AG04449 (cell line): ENCODE data around the gene LPP.

ENCODE experiments used
- CTCF ChIA-PET: fragments of 350-600 bp; formaldehyde crosslinking; extraction: SDS; loops from one replicate; lab custom pipeline; 2021; ENCODE audit warnings: antibody characterized with exemption; lab: Yijun Ruan, JAX
- POLR2A ChIA-PET: fragments of 400-600, 350-600 bp; formaldehyde crosslinking; extraction: SDS; loops from one replicate; lab custom pipeline; 2020; ENCODE audit warnings: antibody characterized with exemption, inconsistent platforms; lab: Yijun Ruan, JAX
- DNase-seq: peaks from one replicate; pipeline ENCODE4 v3.0.0-alpha.2; 2010; ENCODE audit warnings: low read depth, low spot score
- H3K4me3 ChIP-seq: 2 replicates; pipeline ENCODE4 v1.5.1; 2011; ENCODE audit warnings: low read depth, mild to moderate bottlenecking, control low read depth, low read length
- CTCF ChIP-seq: IDR thresholded peaks from one replicate; pipeline ENCODE4 v1.5.1; 2011; ENCODE audit warnings: mild to moderate bottlenecking, moderate library complexity, low read length, control low read depth, inconsistent platforms; ENCODE audit not compliant: insufficient read depth; ENCODE audit errors: missing control alignments

Gene LPP

GRCh38 chr3:188233320-188233719, 79.4 kb downstream of the LPP start:
- no peak overlapping the region for H3K4me3 ChIP-seq
- DNase-seq = no peak
- no peak for TF ChIP-seq CTCF
- POLR2A ChIA-PET = no interaction called here
- CTCF ChIA-PET = no interaction called here

- POLR2A ChIA-PET = interaction anchor here (0.6 to 1.1 kb wide), 3 partner anchors 10 to 489 kb away, joined by 3 read pairs; partner anchors contain the start of gene BCL6
- CTCF ChIA-PET = interaction anchor here (0.9 to 1.1 kb wide), 4 partner anchors 26 to 721 kb away, joined by 3 read pairs; partner anchors contain the start of gene BCL6
- no peak overlapping the region for H3K4me3 ChIP-seq
- no peak for TF ChIP-seq CTCF
- no peak for DNase-seq
Observed at GRCh38 chr3:188234132-188234531, 80.2 kb downstream of the LPP start.

GRCh38 chr3:188236271-188236670, 82.3 kb downstream of the LPP start:
- DNase-seq = no peak
- CTCF ChIA-PET = no interaction called here
- POLR2A ChIA-PET = no interaction called here
- no peak overlapping the region for H3K4me3 ChIP-seq
- no peak for TF ChIP-seq CTCF

GRCh38 chr3:188239035-188239434, 85.1 kb downstream of the LPP start:
- DNase-seq = no peak
- CTCF ChIA-PET = interaction anchor here (2.0 kb wide), 1 partner anchor 499 kb away, joined by 6 read pairs; no protein-coding TSS in a partner anchor
- no peak for TF ChIP-seq CTCF
- H3K4me3 ChIP-seq = no peak overlapping the region
- POLR2A ChIA-PET = no interaction called here

GRCh38 chr3:188239577-188239976, 85.6 kb downstream of the LPP start:
- ChIA-PET POLR2A (interaction anchor here (0.6 kb wide), 1 partner anchor 45 kb away, joined by 3 read pairs; no protein-coding TSS in a partner anchor), CTCF (interaction anchor here (0.8 to 2.0 kb wide), 2 partner anchors 499 kb away, joined by 3 to 6 read pairs; no protein-coding TSS in a partner anchor)
- no peak for TF ChIP-seq CTCF
- no peak overlapping the region for H3K4me3 ChIP-seq
- DNase-seq = no peak

- ChIA-PET POLR2A (interaction anchor here (0.6 kb wide), 1 partner anchor 46 kb away, joined by 3 read pairs; no protein-coding TSS in a partner anchor), CTCF (interaction anchor here (0.8 to 1.0 kb wide), 2 partner anchors 499 to 500 kb away, joined by 3 read pairs; no protein-coding TSS in a partner anchor)
- no peak overlapping the region for H3K4me3 ChIP-seq
- TF ChIP-seq CTCF = no peak
- no peak for DNase-seq
Observed at GRCh38 chr3:188240189-188240981, 86.4 kb downstream of the LPP start.
